Mucosa of rectum (tissue), 2 donors: Measurements from ENCODE around the gene LTBP2.
"Not testable (repeated sequence)": the region's sequence is repeated elsewhere in the genome, so short reads cannot be mapped to it uniquely, and the experiment has no call there.

Experiments
- H3K27ac ChIP-seq, 2 donors: one replicate each; pipeline ENCODE4 v1.7.0; 2013; ENCODE audit warnings: inconsistent platforms in 2 of 2, low read depth in 2 of 2, low read length in 2 of 2
- H3K27me3 ChIP-seq, 2 donors: one replicate each; pipeline ENCODE4 v1.7.0; 2013; ENCODE audit warnings: low read length in 2 of 2; ENCODE audit not compliant: control insufficient read depth in 2 of 2, insufficient read depth in 2 of 2
- H3K36me3 ChIP-seq, 2 donors: one replicate each; pipeline ENCODE4 v1.7.0; 2013; ENCODE audit warnings: low read length in 2 of 2; ENCODE audit not compliant: control insufficient read depth in 2 of 2, insufficient read depth in 2 of 2
- H3K4me1 ChIP-seq, 2 donors: one replicate each; pipeline ENCODE4 v1.7.0; 2013; ENCODE audit warnings: low read length in 2 of 2, mild to moderate bottlenecking in 1 of 2; ENCODE audit not compliant: control insufficient read depth in 2 of 2, insufficient read depth in 2 of 2
- H3K4me3 ChIP-seq, 2 donors: one replicate each; pipeline ENCODE4 v1.7.0; 2013; ENCODE audit warnings: low read length in 2 of 2
- H3K9ac ChIP-seq, 2 donors: one replicate each; pipeline ENCODE4 v1.7.0; 2013; ENCODE audit warnings: low read length in 2 of 2, low read depth in 1 of 2, mild to moderate bottlenecking in 1 of 2
- H3K9me3 ChIP-seq, 2 donors: one replicate each; pipeline ENCODE4 v1.7.0; 2013; ENCODE audit warnings: low read length in 2 of 2; ENCODE audit not compliant: control insufficient read depth in 2 of 2
- donor health status: healthy.
- donor health status: Normal muscosa, but diverticular disease.

LTBP2 gene

GRCh38 chr14:74462993-74463392, 149.0 kb downstream of the LTBP2 start:
- no peaks in the 10 kb centered on the region for H3K27me3 ChIP-seq
- H3K4me1 ChIP-seq, result no peaks in the 10 kb centered on the region
- no peaks in the 10 kb centered on the region for H3K36me3 ChIP-seq
- H3K9me3 ChIP-seq, result no peaks in the 10 kb centered on the region
- no peak overlapping the region for H3K27ac ChIP-seq
- no peak overlapping the region for H3K4me3 ChIP-seq
- H3K9ac ChIP-seq, result no peak overlapping the region

GRCh38 chr14:74459976-74460375, 152.1 kb downstream of the LTBP2 start:
- H3K36me3 ChIP-seq, result no peaks in the 10 kb centered on the region
- no peak overlapping the region for H3K27ac ChIP-seq
- no peaks in the 10 kb centered on the region for H3K9me3 ChIP-seq
- H3K4me1 ChIP-seq, result no peaks in the 10 kb centered on the region
- no peaks in the 10 kb centered on the region for H3K27me3 ChIP-seq
- H3K4me3 ChIP-seq, result no peak overlapping the region
- no peak overlapping the region for H3K9ac ChIP-seq

- Histone ChIP-seq H3K27me3 (no peaks in the 10 kb centered on the region), H3K27ac (no peak overlapping the region), H3K9me3 (no peaks in the 10 kb centered on the region), H3K36me3 (no peaks in the 10 kb centered on the region), H3K9ac (no peak overlapping the region), H3K4me1 (no peaks in the 10 kb centered on the region), H3K4me3 (no peak overlapping the region)
Observed at GRCh38 chr14:74459289-74459946, 152.6 kb downstream of the LTBP2 start.

- Histone ChIP-seq H3K27ac (no peak overlapping the region), H3K4me1 (no peaks in the 10 kb centered on the region), H3K27me3 (no peaks in the 10 kb centered on the region), H3K4me3 (no peak overlapping the region), H3K9me3 (no peaks in the 10 kb centered on the region), H3K9ac (no peak overlapping the region), H3K36me3 (no peaks in the 10 kb centered on the region)
Observed at GRCh38 chr14:74457565-74457895, 154.5 kb downstream of the LTBP2 start.

GRCh38 chr14:74456684-74457564, 155.1 kb downstream of the LTBP2 start:
- H3K9me3 ChIP-seq, result no peaks in the 10 kb centered on the region
- H3K4me3 ChIP-seq, result no peak overlapping the region
- H3K27me3 ChIP-seq, result no peaks in the 10 kb centered on the region
- H3K4me1 ChIP-seq, result no peaks in the 10 kb centered on the region
- no peak overlapping the region for H3K9ac ChIP-seq
- H3K36me3 ChIP-seq, result no peaks in the 10 kb centered on the region
- no peak overlapping the region for H3K27ac ChIP-seq

GRCh38 chr14:74454397-74454796, 157.6 kb downstream of the LTBP2 start:
- H3K36me3 ChIP-seq, H3K4me1 ChIP-seq, H3K4me3 ChIP-seq, H3K9me3 ChIP-seq, H3K27ac ChIP-seq, H3K27me3 ChIP-seq, H3K9ac ChIP-seq: not testable (repeated sequence)
